Parathyroid adenoma (tissue), 2 donors: Measurements from ENCODE around the gene TIMP2.

ENCODE experiments used
- H2AFZ ChIP-seq: fragments of 300-600 bp; sonication (generic); one replicate; pipeline ENCODE4 v1.7.0; 2017; ENCODE audit warnings: antibody characterized with exemption, mild to moderate bottlenecking
- H3K27ac ChIP-seq: fragments of 300-600 bp; sonication (generic); one replicate; pipeline ENCODE4 v1.7.0; 2017
- H3K27me3 ChIP-seq: fragments of 300-600 bp; sonication (generic); one replicate; pipeline ENCODE4 v1.7.0; 2017; ENCODE audit warnings: low read length; ENCODE audit not compliant: control insufficient read depth, insufficient read depth
- H3K36me3 ChIP-seq: fragments of 300-600 bp; sonication (generic); one replicate; pipeline ENCODE4 v1.7.0; 2017; ENCODE audit warnings: low read length; ENCODE audit not compliant: control insufficient read depth, insufficient read depth
- H3K4me1 ChIP-seq: fragments of 300-600 bp; sonication (generic); one replicate; pipeline ENCODE4 v1.7.0; 2017; ENCODE audit warnings: control low read depth
- H3K4me2 ChIP-seq: fragments of 300-600 bp; sonication (generic); one replicate; pipeline ENCODE4 v1.7.0; 2017; ENCODE audit warnings: low read length
- H3K4me3 ChIP-seq: fragments of 300-600 bp; sonication (generic); one replicate; pipeline ENCODE4 v1.7.0; 2017; ENCODE audit warnings: low read depth, low read length
- H3K79me2 ChIP-seq: fragments of 300-600 bp; sonication (generic); one replicate; pipeline ENCODE4 v1.7.0; 2017; ENCODE audit warnings: control low read depth
- H3K9ac ChIP-seq: fragments of 300-600 bp; sonication (generic); one replicate; pipeline ENCODE4 v1.7.0; 2017; ENCODE audit warnings: mild to moderate bottlenecking
- H3K9me3 ChIP-seq: fragments of 300-600 bp; sonication (generic); one replicate; pipeline ENCODE4 v1.7.0; 2017; ENCODE audit warnings: low read length; ENCODE audit not compliant: control insufficient read depth
- TF ChIP-seq, protein P1 (sequence below): fragments of 300-600 bp; sonication (generic); IDR thresholded peaks from one replicate; pipeline ENCODE4 v1.7.0; 2017; ENCODE audit warnings: antibody characterized with exemption, mild to moderate bottlenecking
- donor health status: primary hyperparathyroidism.

TIMP2 gene

DNA sequence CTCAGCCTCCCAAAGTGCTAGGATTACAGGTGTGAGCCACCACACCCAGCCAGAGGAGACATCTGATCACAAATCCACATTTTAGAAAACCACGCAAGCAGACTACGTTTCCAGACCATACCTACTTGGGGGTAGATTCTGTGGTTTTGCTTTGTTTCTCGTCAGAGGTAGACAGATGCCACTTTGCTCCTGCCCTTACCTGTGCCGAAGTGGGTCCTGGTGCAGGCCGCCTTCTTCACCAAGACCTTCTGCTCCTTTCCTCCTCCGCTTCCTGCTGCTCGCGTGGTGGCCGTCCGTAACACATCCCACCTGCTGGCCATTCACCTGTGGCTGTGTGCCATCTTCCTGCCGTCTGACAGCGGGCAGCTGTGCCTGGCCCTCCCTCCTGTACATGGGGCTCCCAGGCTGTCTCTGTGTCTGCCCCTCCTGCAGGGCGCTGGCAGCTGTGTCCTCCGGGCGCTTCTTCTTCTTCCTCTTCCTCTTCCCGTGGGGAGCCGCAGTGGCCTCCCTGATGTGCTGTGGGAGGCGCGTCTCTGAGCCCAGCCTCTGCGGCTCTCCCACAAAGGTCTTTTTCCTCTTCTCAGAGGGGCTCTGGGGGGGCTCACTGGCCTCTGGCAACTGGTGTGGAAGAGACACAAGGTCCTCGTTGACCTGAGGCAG is 121.9 kb downstream of the TIMP2 start:
- TF ChIP-seq, protein P1, sequence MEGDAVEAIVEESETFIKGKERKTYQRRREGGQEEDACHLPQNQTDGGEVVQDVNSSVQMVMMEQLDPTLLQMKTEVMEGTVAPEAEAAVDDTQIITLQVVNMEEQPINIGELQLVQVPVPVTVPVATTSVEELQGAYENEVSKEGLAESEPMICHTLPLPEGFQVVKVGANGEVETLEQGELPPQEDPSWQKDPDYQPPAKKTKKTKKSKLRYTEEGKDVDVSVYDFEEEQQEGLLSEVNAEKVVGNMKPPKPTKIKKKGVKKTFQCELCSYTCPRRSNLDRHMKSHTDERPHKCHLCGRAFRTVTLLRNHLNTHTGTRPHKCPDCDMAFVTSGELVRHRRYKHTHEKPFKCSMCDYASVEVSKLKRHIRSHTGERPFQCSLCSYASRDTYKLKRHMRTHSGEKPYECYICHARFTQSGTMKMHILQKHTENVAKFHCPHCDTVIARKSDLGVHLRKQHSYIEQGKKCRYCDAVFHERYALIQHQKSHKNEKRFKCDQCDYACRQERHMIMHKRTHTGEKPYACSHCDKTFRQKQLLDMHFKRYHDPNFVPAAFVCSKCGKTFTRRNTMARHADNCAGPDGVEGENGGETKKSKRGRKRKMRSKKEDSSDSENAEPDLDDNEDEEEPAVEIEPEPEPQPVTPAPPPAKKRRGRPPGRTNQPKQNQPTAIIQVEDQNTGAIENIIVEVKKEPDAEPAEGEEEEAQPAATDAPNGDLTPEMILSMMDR = no peak
- Histone ChIP-seq H3K9me3 (no peaks in the 10 kb centered on the region), H3K79me2 (no peaks in the 10 kb centered on the region), H3K36me3 (no peaks in the 10 kb centered on the region), H2AFZ (no peak overlapping the region), H3K27ac (peak overlapping the region; percentile 2), H3K9ac (no peak overlapping the region), H3K4me2 (no peak overlapping the region), H3K4me1 (no peaks in the 10 kb centered on the region), H3K4me3 (no peak overlapping the region), H3K27me3 (no peaks in the 10 kb centered on the region)
